ENCODE results near the gene ZNF668. TPM values are rescaled to one million over a fixed set of nuclear protein-coding genes. Genes with fewer than 3 reads are reported as not detected.

ZNF668 gene
- total RNA-seq, 2 experiments from 2014 or later, result 4.5 to 6.0 TPM

DNA sequence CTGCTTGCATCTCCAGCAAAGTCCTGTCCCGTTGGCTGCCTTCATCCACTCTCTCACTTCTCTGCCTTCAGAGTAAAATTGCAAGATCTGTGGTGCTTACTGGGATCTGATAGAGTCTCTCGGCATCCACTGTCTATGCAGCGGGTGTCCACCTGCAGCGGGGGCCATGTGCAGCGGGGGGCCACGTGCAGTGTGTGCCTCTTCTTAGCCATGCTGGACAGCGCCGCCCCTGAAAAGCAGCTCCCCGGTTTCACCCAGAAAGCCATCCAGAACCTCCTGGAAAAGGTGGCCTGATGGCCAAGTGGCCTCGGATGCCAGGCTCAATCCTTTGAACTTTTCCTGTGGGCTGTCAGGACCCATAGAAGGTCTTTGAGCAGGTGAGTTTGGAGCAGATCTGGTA is 31.2 kb downstream of the ZNF668 start:
- Mint-ChIP-seq H3K27ac (no peak overlapping the region), H3K4me1 (ENCODE audit: low read depth) (no peaks in the 10 kb centered on the region), H3K4me3 (no peak overlapping the region), H3K27me3 (no peaks in the 10 kb centered on the region), H3K36me3 (ENCODE audit: low read depth) (peaks cover 36% of the 10 kb centered on the region), H3K9me3 (no peaks in the 10 kb centered on the region)
- Histone ChIP-seq H3K36me3 (ENCODE audit: insufficient read depth, low read length) (peaks cover 38% of the 10 kb centered on the region), H3K27ac (ENCODE audit: low read depth in 1 of 2, low read length in 2 of 2) (no peak overlapping the region), H3K9me3 (ENCODE audit: control insufficient read depth in 1 of 2, insufficient read depth in 1 of 2, low read length in 2 of 2) (no peaks in the 10 kb centered on the region), H3K4me3 (ENCODE audit: low read length) (no peak overlapping the region), H3K4me1 (ENCODE audit: insufficient read depth, low read length) (no peaks in the 10 kb centered on the region), H3K27me3 (ENCODE audit: control insufficient read depth in 1 of 2, insufficient read depth in 2 of 2, low read length in 2 of 2) (no peaks in the 10 kb centered on the region)
- DNase-seq, result no peak
- CTCF ChIA-PET, result no interaction called here
- no peak for ATAC-seq (ENCODE audit: poor library complexity)
- POLR2A ChIA-PET, result no interaction called here
- intact Hi-C loops (cut with DNase I, micrococcal nuclease), result no loop called here
- TF ChIP-seq, protein P1, sequence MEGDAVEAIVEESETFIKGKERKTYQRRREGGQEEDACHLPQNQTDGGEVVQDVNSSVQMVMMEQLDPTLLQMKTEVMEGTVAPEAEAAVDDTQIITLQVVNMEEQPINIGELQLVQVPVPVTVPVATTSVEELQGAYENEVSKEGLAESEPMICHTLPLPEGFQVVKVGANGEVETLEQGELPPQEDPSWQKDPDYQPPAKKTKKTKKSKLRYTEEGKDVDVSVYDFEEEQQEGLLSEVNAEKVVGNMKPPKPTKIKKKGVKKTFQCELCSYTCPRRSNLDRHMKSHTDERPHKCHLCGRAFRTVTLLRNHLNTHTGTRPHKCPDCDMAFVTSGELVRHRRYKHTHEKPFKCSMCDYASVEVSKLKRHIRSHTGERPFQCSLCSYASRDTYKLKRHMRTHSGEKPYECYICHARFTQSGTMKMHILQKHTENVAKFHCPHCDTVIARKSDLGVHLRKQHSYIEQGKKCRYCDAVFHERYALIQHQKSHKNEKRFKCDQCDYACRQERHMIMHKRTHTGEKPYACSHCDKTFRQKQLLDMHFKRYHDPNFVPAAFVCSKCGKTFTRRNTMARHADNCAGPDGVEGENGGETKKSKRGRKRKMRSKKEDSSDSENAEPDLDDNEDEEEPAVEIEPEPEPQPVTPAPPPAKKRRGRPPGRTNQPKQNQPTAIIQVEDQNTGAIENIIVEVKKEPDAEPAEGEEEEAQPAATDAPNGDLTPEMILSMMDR (IDR thresholded peaks at IDR 0.05), result no peak

DNA sequence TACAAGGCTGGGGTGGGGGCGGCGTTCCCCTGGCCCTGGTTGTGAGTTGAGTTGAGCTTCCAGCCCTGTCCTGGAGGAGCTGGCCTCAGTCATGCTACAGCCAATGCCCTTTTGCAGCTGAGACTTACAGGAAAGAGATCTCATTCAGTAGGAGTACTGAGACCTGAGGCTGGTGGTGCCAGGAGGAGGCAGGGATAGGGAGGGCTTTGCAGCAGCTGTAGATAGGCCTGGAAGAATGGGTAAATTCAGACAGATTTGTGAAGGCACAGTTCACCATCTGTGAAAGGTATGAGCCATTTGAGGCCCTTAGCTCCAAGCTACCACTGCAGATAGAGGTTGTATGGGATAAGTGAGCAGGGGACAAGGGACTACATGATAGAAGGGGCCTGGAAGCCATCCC is 35.0 kb downstream of the ZNF668 start:
- TF ChIP-seq, protein P1 (IDR thresholded peaks at IDR 0.05), result no peak
- Mint-ChIP-seq H3K27me3 (no peaks in the 10 kb centered on the region), H3K27ac (no peak overlapping the region), H3K4me3 (no peak overlapping the region), H3K4me1 (ENCODE audit: low read depth) (peaks cover 10% of the 10 kb centered on the region), H3K36me3 (ENCODE audit: low read depth) (peaks cover 55% of the 10 kb centered on the region), H3K9me3 (no peaks in the 10 kb centered on the region)
- Histone ChIP-seq H3K27me3 (ENCODE audit: control insufficient read depth in 1 of 2, insufficient read depth in 2 of 2, low read length in 2 of 2) (no peaks in the 10 kb centered on the region), H3K4me1 (ENCODE audit: insufficient read depth, low read length) (peaks cover 13% of the 10 kb centered on the region), H3K27ac (ENCODE audit: low read depth in 1 of 2, low read length in 2 of 2) (no peak overlapping the region), H3K36me3 (ENCODE audit: insufficient read depth, low read length) (peaks cover 64% of the 10 kb centered on the region), H3K9me3 (ENCODE audit: control insufficient read depth in 1 of 2, insufficient read depth in 1 of 2, low read length in 2 of 2) (no peaks in the 10 kb centered on the region), H3K4me3 (ENCODE audit: low read length) (no peak overlapping the region)
- ATAC-seq (ENCODE audit: poor library complexity) (no peak), DNase-seq (no peak)
- POLR2A ChIA-PET, result no interaction called here
- intact Hi-C loops (cut with DNase I, micrococcal nuclease), result no loop called here
- CTCF ChIA-PET, result no interaction called here

DNA sequence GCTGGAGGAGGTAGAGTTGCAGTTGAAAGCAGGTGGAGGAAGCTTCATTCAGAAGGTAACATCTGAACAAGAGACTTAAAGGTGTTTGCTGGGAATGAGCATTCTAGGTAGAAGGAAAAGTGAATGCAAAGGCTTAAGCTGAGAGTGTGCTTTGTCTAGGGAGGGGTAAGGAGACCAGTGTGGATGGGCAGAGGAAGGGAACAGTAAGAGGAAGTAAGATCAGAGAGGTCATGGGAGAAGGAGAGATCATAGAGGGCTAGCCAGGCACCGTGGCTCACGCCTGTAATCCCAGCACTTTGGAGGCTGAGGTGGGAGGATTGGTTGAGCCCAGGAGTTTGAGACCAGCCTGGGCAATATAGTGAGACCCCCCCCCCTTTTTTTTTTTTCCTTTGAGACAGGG is 37.3 kb downstream of the ZNF668 start:
- DNase-seq (no peak), ATAC-seq (ENCODE audit: poor library complexity) (no peak)
- TF ChIP-seq, protein P1 (IDR thresholded peaks at IDR 0.05), result no peak
- CTCF ChIA-PET, result no interaction called here
- no peaks in the 10 kb centered on the region for H3K27me3 Mint-ChIP-seq
- Histone ChIP-seq H3K9me3 (ENCODE audit: control insufficient read depth in 1 of 2, insufficient read depth in 1 of 2, low read length in 2 of 2) (no peaks in the 10 kb centered on the region), H3K4me3 (ENCODE audit: low read length) (no peak overlapping the region), H3K27ac (ENCODE audit: low read depth in 1 of 2, low read length in 2 of 2) (no peak overlapping the region), H3K4me1 (ENCODE audit: insufficient read depth, low read length) (peaks cover 26% of the 10 kb centered on the region), H3K27me3 (ENCODE audit: control insufficient read depth in 1 of 2, insufficient read depth in 2 of 2, low read length in 2 of 2) (no peaks in the 10 kb centered on the region), H3K36me3 (ENCODE audit: insufficient read depth, low read length) (peaks cover 50% of the 10 kb centered on the region)
- H3K4me3 Mint-ChIP-seq, result peak overlapping the region; percentile 13
- intact Hi-C loops (cut with DNase I, micrococcal nuclease), result no loop called here
- no peaks in the 10 kb centered on the region for H3K9me3 Mint-ChIP-seq
- POLR2A ChIA-PET, result interaction anchor here (4.7 kb wide), 1 partner anchor 37 kb away, joined by 41 read pairs; the partner anchor contains the start of genes ZNF646 and ZNF668
- H3K36me3 Mint-ChIP-seq (ENCODE audit: low read depth), result peaks cover 59% of the 10 kb centered on the region
- peaks cover 26% of the 10 kb centered on the region for H3K4me1 Mint-ChIP-seq (ENCODE audit: low read depth)
- no peak overlapping the region for H3K27ac Mint-ChIP-seq
